GM18868 (cell line): Measurements from ENCODE around the gene SLC2A10.

ENCODE experiments used
- ATAC-seq: cut with Tn5 transposase; IDR thresholded peaks from one replicate; pipeline ENCODE4 v1.9.1; 2021; ENCODE audit warnings: mild to moderate bottlenecking, moderate library complexity; ENCODE audit not compliant: unreplicated experiment

The SLC2A10 gene

DNA sequence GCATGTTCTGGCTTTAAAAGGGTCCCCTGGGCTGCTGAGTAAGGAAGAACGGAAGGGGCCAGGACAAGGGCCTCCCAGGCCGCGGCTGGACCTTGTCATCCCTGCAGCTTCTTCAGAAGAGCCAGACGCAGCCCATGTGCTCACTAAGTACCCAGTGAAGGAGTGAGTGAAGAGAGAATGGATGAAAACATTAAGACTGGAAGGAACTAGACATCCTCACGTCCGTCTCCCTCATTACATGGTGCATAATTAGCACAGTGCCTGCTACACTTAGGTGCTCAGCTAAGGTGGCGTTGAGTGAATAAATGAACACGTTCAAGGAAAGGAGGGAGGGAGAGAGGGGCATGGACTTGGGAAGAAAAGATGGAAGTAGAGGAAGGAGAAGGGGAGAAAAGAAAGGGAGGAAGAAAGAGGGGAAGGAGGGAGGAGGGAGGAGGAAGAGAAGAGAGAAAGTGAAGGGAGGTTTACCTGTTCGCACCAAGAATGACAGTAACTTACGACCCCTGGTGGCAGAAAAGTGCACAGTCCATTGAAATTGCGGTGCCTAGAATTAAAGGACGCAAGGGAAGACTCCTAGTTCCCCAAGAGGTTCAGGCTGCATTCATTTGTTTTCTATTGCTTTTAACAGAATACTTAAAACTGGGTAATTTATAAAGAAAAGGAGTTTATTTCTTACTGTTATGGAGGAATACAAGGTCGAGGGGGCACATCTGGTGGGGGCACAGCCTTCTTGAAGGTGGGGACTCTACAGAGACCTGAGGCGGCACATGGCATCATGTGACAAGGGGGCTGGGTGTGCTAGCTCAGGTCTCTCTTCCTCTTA, 28.2 kb upstream of the SLC2A10 start:
- ATAC-seq = no peak

DNA sequence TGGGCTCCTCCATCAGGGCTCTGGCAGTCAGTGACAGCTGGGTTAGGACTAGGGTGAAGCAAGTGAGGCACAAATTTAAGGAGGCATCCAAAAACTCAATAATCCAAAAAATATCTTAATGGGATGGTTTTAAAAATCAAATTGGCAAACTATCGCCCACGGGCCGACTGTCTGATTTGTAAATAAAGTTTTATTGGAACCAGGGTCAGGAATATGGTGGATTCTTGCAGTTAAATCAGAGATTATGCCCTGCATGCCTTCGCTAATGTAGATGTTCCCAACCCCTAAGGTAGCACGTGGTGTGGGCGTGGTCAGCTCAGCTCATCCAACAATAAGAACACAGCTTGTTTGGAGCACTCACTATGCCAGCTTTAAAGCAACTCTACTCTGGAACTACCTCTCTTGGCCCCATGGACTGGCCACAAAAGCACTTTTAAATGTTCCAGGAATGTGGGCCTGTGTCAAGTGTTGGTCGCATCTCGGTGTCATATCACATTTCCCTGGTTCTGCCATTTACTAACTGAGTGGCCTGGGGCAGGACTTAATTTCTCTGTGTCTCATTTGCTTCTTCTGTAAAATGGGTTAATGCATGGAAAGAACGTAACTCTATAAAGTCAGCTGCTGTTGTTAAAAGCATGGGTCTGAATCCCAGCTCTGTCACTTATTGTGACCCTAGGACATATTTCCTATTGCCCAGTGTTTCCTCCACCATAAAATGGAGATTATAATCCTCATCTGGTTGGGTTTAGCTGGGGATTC, 27.2 kb upstream of the SLC2A10 start:
- no peak for ATAC-seq

DNA sequence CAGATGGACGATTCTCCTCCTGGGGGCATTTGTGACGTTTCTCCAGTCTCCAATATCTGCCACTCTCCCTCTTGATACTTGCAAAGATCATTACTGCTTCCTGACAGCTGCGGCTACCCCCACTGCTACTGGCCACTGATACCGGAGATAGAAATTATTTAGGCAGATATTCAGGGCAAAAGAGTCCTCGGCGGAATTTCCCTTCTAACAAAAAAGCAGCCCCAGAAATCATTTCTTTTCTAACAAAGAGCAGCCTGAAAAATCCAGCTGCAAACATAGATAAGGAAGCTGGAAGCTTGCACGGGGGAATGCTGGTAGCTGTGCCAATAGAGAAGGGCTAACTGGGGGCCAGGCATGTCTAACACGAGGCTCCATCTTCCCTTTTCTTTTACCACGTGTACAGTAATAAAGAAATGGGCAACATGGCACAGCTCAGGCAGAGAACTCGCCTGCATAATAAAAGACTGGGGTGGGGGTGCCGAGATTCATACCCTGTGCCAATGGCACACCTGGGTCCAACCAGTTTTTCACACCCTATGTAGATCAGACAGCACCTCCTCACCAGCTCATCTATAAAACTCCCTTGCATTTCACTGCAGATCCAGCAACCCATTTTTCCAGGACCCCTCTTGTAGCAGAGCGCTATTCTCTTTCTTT, 26.3 kb upstream of the SLC2A10 start:
- no peak for ATAC-seq

DNA sequence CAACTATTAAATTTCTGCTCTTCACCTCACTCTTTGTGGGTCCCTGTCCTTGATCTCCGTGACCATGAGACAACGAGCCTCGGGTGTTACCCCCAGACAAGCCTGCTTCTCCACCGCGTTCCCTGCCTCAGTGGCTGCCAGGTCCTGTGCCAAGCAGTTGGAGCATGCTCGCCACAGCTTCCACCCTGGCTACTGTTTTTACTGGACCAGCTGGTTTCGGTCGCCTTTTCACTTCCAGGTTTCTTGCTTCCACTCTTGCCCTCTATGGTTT, 25.8 kb upstream of the SLC2A10 start:
- no peak for ATAC-seq

DNA sequence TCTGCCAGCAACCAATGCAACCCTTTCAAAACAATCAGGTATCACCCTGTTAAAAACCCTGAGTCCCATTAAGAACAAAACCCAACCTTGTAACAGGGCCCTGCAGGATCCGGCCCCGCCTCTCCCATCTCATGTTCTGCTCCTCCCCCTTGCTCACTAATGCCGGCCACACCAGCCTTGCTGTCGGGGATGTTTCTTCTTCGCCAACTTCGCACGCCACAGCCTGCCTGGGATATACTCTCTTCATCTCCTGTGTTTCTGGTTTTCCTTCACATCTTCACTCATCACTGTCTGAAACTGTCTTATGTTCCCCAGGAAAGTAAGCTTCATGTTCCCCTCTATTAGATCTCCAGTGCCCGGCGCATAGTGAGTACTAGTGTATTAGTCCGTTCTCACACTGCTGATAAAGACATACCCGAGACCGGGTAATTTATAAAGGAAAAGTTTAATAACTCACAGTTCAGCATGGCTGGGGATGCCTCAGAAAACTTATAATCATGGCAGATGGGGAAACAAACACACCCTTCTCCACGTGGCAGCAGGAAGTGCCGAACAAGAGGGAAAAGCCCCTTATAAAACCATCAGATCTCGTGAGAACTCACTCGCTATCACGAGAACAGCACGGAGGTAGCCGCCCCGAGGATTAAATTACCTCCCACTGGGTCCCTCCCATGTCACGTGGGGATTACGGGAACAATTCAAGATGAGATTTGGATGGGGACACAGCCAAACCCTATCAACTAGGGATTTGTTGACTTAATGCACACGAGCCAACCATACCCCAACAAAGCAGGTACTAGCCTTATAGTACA, 25.3 kb upstream of the SLC2A10 start:
- ATAC-seq = no peak

DNA sequence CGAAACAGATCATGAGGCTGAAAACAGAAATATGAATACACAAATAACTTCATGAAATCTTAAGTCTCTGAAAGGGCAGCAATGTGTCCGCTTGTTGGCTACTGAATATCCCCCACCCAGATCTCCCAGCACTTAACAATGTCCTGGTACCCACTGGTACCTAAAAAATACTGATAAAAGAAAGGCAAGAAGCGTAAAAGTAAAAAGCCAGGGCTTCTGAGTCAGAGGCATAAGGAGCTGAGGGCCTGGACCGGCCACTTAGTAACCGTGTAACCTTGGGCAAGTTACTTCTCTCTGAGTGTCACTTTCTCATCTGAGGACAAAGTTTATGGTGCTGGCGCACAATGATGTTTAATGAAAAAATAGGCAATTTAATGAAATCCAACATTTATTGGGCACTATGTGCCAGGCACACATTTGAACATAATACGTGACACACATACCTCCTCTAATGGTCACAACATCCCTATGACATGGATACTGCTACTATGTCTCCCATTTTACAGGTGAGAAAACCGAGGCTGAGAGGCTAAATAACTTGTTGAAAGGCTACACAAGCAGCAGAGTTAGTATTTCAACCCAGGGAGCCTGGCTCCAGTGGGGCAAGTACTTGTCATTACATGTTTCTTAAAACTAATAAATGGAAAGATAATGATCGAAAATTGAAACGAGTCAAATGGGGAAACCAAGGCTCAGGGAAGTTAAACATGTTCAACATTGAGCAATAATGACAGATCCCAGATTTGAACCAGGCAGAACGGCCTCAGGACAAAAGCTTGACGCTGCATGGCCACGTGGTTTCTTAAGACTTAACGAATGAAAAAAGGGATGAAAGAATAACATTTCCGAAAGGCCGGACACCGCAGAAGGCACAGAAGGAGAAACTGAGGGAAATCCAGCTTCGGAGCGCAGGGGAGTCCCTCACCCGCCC, 21.0 kb upstream of the SLC2A10 start:
- no peak for ATAC-seq

DNA sequence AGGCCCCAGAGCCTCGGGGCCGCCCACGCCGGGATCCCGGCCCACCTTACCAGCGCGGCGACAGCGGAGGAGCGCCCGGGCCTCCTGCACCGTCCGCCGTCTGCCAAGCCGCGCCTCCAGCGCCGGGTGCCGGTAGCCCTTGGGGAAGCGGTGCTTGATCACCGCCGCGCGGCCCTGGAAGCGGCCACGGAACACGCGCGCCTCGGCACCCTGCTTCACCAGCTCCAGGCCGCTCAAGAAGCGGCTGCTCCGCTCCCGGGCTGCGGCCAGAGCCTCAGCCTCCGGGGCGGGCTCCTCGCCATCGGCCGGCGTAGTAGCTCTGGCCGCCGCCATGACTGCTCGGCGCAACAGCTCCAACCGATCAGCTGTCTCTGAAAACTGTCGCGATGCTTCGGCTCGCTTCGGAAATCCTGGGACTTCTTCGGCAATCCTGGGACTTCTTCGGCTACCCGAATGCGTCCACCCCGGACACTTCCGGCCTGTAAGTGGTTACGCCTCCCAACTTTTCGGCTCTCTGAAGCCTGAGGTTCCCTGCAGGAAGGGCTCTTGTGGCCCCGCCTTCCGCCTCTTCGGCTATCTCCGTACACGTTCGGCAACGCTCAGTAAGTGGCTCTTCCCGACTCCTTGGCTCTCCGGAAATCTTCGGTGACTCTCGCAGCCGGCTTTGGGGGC, 20.2 kb upstream of the SLC2A10 start, which contains the start of gene TP53RK:
TSS of gene TP53RK (minus strand) at position 363 of the 672 bp plus-strand sequence. CDS start at position 333, 30 bp downstream.
- ATAC-seq = peak; percentile 88

DNA sequence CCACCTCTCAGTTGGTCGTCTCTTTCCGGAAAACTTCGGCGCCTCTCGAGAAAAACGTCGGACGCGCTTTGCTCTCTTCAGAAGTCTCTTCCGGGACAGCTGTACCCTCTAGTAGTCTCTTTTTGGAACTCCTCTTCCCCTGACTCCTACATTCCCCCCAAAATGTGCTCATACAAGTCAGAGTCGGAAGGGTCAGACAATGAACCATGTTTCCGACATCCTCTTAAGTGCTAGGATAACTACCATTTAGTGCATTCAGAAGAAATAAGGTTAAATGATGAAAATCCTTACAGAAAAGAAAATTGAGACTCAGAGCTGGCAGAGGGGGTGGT, 19.7 kb upstream of the SLC2A10 start:
- ATAC-seq = no peak

DNA sequence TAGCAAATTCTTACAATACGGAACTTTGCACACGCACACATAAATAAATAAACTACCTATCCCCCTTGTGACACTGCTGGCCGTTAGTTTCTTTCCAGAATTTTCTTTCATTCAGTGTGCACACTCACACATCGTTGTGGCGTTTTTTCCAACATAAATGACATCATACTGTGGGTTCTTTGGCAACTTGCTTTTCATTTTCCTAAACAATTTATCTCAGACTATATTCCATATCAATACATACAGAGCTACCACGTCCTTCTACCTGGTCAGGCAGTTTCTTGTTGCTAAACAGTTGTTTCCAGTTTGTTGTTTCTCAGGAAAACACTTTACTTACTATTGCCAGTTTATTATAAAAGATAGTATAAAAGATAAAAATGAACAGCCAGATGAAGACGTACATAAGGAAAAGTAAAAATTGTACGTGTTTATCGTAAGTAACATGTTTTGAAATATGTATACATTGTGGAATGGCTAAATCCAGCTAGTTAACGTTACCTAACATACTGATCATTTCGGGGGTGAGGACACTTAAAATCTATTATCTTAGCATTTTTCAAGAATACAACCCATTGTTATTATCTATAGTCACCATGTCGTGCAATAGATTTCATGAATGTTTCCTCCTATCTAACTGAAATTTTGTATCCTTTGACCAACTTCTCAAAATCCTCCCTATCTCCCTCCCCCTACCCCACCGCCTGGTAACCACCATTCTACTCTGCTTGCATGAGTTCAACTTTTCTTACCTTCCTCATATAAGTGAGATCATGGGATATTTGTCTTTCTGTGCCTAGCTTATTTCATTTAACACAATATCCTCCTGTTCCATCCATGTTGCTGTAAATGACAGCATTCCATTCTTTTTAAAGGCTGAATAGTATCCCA, 19.0 kb upstream of the SLC2A10 start:
- ATAC-seq = no peak

DNA sequence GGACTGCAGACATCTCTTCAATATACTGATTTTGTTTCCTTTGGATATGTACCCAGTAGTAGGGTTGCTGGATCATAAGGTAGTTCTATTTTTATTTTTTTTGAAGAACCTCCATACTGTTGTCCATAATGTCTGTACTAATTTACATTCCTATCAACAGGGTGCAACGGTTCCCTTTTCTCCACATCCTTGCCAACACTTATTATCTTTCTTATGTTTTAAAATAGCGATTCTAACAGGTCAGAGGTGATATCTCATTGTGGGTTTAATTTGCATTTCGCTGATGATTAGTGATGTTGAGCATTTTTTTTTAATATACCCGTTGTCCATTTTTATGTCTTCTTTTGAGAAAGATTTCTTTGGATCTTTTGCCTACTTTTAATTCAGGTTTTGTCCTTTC, 18.3 kb upstream of the SLC2A10 start:
- no peak for ATAC-seq

DNA sequence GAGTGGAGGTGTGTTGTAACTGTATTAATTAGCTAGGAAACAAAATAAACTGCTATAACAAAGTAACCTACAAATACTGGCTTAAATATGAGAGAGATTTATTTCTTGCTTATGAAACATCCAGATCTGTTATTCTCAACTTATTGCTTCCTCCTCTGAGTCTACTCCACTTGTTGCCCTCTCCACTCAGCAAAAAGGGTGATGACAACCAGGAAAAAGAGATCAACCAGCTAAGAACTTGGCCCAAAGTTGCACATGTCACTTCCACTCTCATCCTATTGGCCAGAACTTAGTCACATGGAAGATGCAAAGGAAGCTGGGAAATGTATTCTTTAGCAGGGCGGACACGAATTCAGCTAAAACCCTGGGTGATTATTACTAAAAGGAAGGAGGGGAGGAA, 15.0 kb upstream of the SLC2A10 start:
- no peak for ATAC-seq

DNA sequence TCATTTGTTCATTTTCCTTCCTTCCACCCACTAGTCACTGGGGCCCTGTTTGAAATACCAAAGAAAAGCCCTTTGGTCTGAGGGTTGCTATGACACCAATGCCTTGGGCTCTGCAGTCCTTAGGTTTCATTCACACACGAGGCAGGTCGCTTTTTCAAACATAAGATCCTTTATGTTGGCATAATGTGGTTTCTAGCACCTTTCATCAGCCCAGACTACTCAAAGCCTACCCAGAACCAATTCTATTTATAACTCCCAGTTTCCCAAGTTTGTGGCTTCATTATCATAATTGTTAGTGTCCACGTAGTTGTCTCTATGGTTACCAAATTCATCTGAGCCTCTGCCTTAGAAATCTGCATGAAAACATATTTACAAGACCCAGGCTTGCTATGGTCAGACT, 13.6 kb upstream of the SLC2A10 start:
- no peak for ATAC-seq

DNA sequence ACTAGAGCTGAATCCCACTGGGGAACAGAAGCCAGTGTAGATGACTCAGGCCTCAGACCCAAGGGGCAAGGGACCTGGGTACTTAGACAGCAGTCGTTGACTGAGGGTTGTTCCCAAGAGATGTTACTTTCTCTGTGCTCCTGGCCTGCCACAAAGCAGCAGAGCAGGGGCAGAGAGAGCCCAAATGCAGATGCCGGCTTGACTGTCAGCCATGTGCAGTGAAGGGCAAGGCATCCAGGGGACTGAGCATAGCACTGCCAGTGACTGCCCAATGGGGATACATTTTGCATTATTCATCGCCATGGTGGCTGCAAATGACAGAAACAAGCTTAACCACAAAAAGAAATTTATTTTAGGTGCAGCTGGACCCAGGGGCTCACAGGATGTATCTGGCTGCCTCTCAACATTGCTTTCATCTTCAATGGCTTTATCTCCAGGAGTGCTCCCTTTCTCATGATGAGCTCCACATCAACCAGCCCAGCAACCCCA, 12.6 kb upstream of the SLC2A10 start:
- no peak for ATAC-seq

DNA sequence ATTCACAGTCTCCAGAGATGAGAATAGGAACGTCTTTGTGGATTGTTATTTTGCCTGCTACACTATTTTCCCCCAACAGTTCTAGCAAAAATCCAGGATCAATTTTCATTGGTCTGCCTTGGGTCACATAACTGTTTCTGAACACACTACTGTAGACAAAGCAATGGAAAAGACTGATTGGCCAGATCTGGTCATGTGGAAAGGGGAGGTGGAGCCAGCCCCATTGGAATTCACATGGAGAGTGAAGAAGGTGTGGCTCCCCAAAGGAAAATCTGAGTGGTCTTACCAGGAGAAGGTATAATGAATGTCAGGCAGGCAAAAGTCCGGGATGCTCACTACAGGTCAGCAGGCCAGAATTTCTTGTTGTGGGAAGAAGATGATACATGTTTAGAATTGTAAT, 10.7 kb upstream of the SLC2A10 start:
- no peak for ATAC-seq

DNA sequence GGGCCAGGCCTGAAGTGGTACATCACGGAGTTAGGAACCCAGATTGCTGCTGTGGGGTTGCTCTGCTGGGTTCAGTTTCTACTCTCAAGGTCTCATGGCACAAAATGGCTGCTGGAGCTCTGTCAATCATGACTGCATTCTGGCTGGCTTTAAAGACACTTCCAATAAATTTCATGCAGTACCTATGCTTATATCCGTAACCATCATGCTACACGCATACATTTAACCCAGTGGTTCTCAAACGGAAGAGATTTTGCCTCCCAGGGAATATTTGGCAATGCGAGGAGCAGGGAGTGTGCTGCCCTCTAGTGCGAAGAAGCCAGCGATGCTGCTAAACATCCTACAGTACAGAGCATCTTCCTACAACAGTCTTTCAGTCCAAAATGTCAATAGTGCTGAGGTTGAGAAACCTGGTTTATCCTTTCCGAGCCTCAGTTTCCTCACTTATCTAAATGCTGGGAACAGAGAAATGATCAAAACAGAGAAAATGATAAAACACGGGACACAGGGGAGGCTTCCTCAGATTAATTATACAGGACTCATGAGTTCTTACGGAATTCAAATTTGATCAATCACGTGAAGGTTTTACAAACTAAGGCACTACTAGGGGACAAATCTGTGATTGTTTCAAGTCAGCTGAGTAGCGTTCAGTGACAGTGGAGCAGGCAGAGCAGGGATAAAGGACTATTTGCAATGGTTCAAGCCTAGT, 9.6 kb upstream of the SLC2A10 start:
- no peak for ATAC-seq

DNA sequence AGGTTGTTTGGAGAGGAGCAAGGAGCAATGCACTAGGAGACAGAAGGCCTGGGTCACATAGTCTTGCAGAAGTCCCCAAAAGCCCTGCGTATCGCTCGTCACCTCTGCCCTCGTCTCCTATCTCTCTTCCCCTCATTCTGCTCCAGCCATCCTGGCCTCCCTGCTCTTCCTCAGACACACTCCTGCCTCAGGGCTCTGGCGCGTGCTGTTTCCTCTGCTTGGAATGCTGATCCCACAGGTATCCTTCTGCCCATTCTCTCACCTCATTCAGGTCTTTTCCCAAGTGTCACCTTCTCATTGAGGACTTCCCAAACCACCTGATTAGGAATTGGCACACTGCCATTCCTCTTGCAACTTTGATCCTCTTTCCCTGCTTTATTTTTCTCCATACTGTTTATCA, 9.0 kb upstream of the SLC2A10 start:
- ATAC-seq = no peak

DNA sequence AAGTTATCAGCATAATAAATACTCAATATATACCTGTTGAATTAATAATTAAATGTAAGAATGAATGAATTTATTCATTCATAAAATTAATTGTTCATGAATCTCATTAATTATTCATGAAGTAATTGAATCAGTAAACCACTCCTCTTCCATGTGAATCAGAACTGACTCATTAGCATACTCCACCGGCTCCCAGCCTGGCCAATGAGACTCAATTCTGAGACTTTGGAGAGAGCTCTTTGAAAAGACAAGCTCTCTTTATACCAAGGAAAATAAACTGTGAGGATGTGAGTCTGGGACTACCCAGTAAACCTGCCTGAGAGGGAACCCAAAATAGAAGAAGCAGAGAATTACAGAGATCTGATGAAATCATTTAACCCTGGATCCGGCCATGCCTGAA, 8.4 kb upstream of the SLC2A10 start:
- no peak for ATAC-seq

DNA sequence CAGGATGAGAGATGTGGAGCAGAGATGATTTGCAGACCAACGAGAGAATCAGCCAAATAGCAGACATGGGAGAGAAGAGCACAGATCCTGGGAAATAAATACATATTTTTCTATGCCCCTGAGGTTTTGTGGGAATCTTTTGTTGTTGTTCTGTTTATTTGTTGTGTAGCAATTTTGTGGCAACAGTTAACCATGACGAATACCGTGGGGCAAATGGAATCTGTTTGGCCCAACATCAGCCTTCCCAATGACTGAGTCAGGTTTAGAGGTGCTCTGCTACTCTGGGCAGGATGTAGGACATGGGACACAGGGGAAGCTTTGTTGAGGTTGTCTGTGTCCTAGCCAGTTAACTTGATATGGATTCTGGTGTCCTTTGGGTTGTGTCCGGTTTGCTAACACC, 7.9 kb upstream of the SLC2A10 start:
- ATAC-seq = no peak
